Astrocyte of the cerebellum (primary cell): ENCODE data around the gene NECTIN1.

ENCODE experiments used
- DNase-seq: peaks from one replicate; pipeline ENCODE4 v3.0.0-alpha.2; 2011; ENCODE audit warnings: low read depth
- H3K4me3 ChIP-seq: 2 replicates; pipeline ENCODE4 v1.5.1; 2011; ENCODE audit warnings: mild to moderate bottlenecking, low read depth, low read length, moderate library complexity
- CTCF ChIP-seq: IDR thresholded peaks from 2 replicates; pipeline ENCODE4 v1.5.1; 2012; ENCODE audit warnings: low read length, low read depth, moderate library complexity, mild to moderate bottlenecking; ENCODE audit errors: missing control alignments
- in situ Hi-C: cut with HindIII; loops from 2 replicates; pipeline ENCODE4 v1.10.0; 2017; ENCODE audit warnings: low sequenced_read_pairs

The NECTIN1 gene

GRCh38 chr11:119669487-119669886 lies 59.5 kb downstream of the NECTIN1 start:
- H3K4me3 ChIP-seq = no peak overlapping the region
- no peak for TF ChIP-seq CTCF
- in situ Hi-C loops = loop anchor here (10.0 kb wide), 1 partner anchor 65 kb away; no protein-coding TSS in a partner anchor
- DNase-seq = no peak

GRCh38 chr11:119668676-119669075 lies 60.3 kb downstream of the NECTIN1 start:
- in situ Hi-C loops = loop anchor here (10.0 kb wide), 1 partner anchor 64 kb away; no protein-coding TSS in a partner anchor
- no peak overlapping the region for H3K4me3 ChIP-seq
- no peak for DNase-seq
- no peak for TF ChIP-seq CTCF

- in situ Hi-C loops = loop anchor here (10.0 kb wide), 1 partner anchor 62 kb away; no protein-coding TSS in a partner anchor
- peak; percentile 90 for TF ChIP-seq CTCF
- no peak for DNase-seq
- no peak overlapping the region for H3K4me3 ChIP-seq
Measured at GRCh38 chr11:119666463-119667131, 62.4 kb downstream of the NECTIN1 start.

- no peak overlapping the region for H3K4me3 ChIP-seq
- in situ Hi-C loops = loop anchor here (10.0 kb wide), 1 partner anchor 61 kb away; no protein-coding TSS in a partner anchor
- no peak for TF ChIP-seq CTCF
- no peak for DNase-seq
Measured at GRCh38 chr11:119666061-119666460, 62.9 kb downstream of the NECTIN1 start.

GRCh38 chr11:119664701-119665420 lies 64.1 kb downstream of the NECTIN1 start:
- no peak for DNase-seq
- TF ChIP-seq CTCF = no peak
- in situ Hi-C loops = loop anchor here (10.0 kb wide), 1 partner anchor 60 kb away; no protein-coding TSS in a partner anchor
- H3K4me3 ChIP-seq = no peak overlapping the region

- in situ Hi-C loops = loop anchor here (10.0 kb wide), 1 partner anchor 59 kb away; no protein-coding TSS in a partner anchor
- DNase-seq = no peak
- no peak for TF ChIP-seq CTCF
- no peak overlapping the region for H3K4me3 ChIP-seq
Measured at GRCh38 chr11:119664063-119664572, 64.9 kb downstream of the NECTIN1 start.
